ENCODE measurements around the gene HERPUD1.
"Not testable (repeated sequence)": the region's sequence is repeated elsewhere in the genome, so short reads cannot be mapped to it uniquely, and the experiment has no call there.

HERPUD1 gene

DNA sequence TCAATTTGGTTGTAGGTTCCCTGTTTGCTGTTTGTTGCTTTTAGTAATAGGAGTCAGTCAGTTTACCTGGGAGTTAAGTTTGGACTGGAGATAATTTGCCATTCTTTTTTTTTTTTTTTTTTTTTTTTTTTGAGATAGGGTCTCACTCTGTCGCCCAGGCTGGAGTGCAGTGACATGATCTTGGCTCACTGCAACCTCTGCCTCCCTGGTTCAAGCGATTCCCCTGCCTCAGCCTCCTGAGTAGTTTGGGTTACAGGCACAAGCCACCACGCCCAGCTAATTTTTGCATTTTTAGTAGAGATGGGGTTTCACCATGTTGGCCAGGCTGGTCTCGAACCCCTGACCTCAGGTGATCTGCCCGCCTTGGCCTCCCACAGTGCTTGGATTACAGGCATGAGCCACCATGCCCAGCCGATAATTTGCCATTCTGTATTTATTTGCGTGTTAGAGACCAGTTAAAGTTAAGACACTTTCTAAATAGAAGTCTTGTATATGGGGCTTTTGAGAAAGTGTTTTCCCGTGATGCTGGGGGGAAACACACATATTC lies 2.7 kb downstream of the HERPUD1 start:
- not testable (repeated sequence) for DNase-seq (ENCODE audit: low spot score)

- no peak for DNase-seq (ENCODE audit: low spot score)
Observed at GRCh38 chr16:56935201-56935600, 3.3 kb downstream of the HERPUD1 start.

DNA sequence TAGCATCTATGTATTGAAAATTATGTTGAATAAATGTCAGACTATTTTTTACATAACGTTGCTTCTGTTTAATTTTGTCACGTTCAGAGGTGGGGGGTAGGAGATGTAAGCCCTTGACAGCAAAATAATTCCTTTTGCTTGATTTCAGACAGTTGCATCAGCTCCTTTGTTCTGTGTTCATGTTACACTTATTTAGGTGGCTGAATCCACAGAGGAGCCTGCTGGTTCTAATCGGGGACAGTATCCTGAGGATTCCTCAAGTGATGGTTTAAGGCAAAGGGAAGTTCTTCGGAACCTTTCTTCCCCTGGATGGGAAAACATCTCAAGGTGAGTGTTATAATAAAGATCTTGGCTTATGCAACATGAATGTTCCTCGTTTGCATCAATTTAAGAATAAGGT lies 4.5 kb downstream of the HERPUD1 start:
- no peak for DNase-seq (ENCODE audit: low spot score)

- DNase-seq (ENCODE audit: low spot score) = no peak
Observed at GRCh38 chr16:56936950-56937349, 5.0 kb downstream of the HERPUD1 start.

GRCh38 chr16:56938664-56939513 lies 6.9 kb downstream of the HERPUD1 start:
- DNase-seq (ENCODE audit: low spot score) = no peak

- no peak for DNase-seq (ENCODE audit: low spot score)
Observed at GRCh38 chr16:56939801-56940200, 7.9 kb downstream of the HERPUD1 start.

DNA sequence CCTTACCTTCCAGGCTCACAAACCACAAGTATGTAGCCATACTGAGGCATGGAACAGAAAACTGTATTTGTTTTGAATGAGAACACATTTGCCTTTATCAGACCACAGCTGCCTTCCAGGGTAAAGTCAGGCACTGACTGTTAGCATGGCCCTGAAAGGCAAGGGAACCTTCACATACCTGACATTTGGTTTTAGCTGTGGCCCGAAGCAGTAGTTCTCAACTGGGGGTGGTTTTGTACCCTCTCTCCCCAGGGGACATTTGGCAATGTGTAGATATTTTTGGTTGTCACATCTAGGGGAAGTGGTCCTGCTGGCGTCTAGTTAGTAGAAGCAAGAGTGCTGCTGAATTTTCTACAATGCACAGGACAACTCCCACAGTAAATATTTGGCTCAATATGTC lies 9.2 kb downstream of the HERPUD1 start:
- DNase-seq (ENCODE audit: low spot score) = no peak

- DNase-seq (ENCODE audit: low spot score) = no peak
Observed at GRCh38 chr16:56941856-56942331, 10.0 kb downstream of the HERPUD1 start.

- DNase-seq (ENCODE audit: low spot score) = no peak
Observed at GRCh38 chr16:56943761-56944375, 11.9 kb downstream of the HERPUD1 start.

GRCh38 chr16:56944954-56945839 lies 13.3 kb downstream of the HERPUD1 start:
- no peak for DNase-seq (ENCODE audit: low spot score)

DNA sequence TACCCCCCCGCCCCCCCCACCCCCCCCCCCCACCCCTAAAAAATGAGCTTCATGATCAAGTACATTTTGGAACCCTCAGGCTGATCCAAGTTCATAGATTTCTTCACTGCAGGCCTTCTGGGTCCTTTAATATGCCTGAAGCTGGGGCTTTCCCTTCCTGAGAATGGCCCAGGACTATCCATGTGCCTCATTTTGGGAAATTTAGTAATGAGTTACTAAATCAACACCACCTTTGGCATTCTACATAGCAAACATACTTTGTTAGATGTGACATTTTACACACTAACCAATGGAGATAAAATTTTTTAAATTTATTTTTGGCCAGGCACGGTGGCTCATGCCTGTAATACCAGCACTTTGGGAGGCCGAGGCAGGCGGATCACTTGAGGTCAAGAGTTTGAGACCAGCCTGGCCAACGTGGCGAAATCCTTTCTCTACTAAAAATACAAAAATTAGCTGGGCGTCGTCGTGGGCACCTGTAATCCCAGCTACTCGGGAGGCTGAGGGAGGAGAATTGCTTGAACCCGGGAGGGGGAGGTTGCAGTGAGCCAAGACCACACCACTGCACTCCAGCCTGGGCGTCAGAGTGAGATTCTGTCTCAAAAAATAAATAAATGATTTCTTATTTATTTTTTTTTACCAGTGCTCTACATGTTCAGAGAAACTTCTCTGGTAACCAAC lies 14.0 kb downstream of the HERPUD1 start:
- no peak for DNase-seq (ENCODE audit: low spot score)

GRCh38 chr16:56946767-56947603 lies 15.0 kb downstream of the HERPUD1 start:
- no peak for DNase-seq (ENCODE audit: low spot score)

- DNase-seq (ENCODE audit: low spot score) = no peak
Observed at GRCh38 chr16:56947604-56947995, 15.7 kb downstream of the HERPUD1 start.

- no peak for DNase-seq (ENCODE audit: low spot score)
Observed at GRCh38 chr16:56948234-56948633, 16.3 kb downstream of the HERPUD1 start.

DNA sequence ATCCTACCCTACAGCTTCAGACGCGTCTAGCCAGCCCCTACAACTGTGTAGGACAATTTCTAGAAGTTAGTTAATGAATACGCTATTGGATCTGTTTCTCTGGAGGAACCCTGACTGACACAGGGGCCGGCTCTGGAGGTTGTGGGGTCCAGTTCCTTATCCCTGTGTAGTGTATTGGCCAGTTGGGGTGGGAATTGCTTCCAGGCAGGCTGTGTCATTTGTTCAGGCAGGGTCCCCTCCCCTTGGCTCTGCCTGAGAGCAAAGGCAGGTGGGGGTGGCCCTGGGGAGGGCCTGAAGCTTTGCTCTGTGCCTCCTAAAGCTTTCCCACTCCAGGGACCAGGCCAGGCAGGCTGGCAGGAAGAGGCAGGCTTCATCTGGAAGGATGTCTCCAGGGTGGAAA lies 18.1 kb downstream of the HERPUD1 start:
- DNase-seq (ENCODE audit: low spot score) = no peak

DNA sequence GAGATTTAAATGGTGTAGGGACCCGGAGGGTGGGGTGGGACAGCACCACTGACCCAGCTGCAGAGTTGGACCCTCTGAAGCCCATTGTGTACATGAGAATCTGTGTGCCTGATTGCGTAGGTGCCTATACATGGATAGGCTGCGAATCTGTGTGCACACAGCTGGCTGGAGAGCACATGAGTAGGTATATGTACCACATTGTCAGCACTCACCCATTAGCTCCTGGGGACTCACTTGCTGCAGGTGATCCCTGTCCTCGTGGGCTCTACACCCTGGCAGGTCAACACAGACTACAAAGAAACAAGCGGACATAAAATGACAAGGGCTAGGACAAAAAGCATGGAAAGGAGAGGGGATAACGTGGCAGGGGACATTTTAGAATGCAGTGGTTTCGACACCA lies 18.5 kb downstream of the HERPUD1 start:
- DNase-seq (ENCODE audit: low spot score) = no peak

DNA sequence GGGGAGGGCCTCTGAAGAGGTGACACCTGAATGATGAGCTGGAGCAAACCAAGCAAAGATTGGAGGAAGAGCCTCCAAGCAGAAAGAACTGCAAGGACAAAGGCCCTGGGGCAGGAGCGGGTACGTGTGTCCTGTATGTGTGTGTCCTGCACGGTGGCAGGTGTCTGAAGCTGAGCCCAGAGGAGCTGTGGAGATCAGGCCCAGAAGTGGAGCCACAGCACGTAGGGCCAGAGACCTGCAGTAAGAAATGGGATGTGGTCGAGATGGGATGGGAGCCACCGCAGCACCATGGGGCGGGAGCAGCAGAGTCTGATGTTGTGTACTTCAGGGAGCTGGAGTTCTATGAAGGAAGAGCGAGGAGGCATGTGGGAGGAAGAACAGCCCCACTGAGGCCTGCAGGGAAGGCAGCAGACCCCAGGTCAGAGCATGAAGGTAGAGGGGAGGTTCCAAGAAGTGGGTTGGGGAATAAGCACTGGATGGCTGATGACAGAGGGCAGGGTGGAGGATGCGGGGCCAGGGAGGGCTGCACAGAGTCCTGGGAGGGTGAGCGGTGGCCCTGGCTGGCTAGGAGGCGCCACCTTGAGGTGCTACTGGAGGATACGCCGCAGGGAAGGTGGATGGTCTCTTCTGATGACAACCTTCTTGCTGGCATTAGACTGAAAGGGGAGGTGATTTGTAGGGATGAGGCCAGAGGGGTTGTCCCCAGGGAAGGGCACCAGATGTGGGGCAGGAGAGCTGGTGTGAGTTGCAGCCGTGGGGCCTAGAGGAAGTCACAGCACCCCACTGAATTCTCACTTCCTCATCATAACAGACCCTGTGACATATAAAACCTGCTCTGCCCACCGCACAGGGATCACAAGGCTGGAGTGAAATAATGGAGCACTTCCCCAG lies 19.2 kb downstream of the HERPUD1 start:
- peak; percentile 68 for DNase-seq (ENCODE audit: low spot score)

- DNase-seq (ENCODE audit: low spot score) = no peak
Observed at GRCh38 chr16:56953006-56953405, 21.1 kb downstream of the HERPUD1 start.

DNA sequence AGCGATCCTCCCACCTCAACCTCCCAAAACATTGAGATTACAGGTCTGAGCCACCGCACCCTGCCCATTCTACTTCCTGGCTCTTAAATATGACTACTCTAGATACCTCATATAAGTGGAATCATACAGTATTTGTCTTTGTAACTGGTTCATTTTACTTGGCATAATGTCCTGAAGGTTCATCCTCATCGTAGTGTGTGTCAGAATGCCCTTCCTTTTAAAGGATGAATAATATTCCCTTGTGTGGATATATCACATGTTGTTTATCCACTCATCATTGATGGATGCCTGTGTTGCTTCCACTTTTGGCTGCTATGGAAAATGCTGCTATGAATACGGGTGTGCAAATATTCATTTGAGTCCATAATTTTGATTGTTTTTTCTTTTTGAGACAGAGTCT lies 24.1 kb downstream of the HERPUD1 start:
- no peak for DNase-seq (ENCODE audit: low spot score)

DNA sequence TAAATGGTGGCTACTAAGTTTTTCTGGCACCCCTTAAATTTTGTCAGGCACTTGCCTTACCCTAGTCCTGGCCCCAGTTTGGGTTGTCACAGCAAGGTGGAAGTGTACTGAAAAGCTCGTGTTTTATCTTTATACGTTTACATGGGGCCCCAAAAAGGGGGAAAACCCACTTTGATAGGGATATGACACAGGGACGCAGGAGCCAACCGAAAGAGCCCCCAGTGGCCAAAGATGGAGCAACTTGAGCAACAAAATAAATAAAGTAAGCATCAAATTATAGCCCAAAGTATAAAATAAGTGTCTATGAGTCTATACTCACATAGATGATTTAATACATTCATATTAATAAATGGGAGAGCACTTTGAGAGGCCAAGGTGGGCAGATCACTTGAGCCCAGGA lies 24.8 kb downstream of the HERPUD1 start:
- no peak for DNase-seq (ENCODE audit: low spot score)

Measured in AG08396 (cell line).